Stimulated activated CD8-positive, alpha-beta memory T cell treated with anti-CD3 and anti-CD28 coated beads, Interleukin-4, amount 100 ng/mL, for 48 hours (primary cell): ENCODE data around the gene SCUBE2.
"Not testable (repeated sequence)": the region's sequence is repeated elsewhere in the genome, so short reads cannot be mapped to it uniquely, and the experiment has no call there.

Experiments
- DNase-seq: peaks from one replicate; pipeline ENCODE4 v3.0.0-alpha.2; 2020

Gene SCUBE2

GRCh38 chr11:9039863-9040262, 51.5 kb downstream of the SCUBE2 start:
- DNase-seq: no peak

GRCh38 chr11:9039198-9039597, 52.2 kb downstream of the SCUBE2 start:
- no peak for DNase-seq

GRCh38 chr11:9038541-9038940, 52.9 kb downstream of the SCUBE2 start:
- DNase-seq: no peak

- DNase-seq: no peak
Measured at GRCh38 chr11:9037963-9038362, 53.4 kb downstream of the SCUBE2 start.

- DNase-seq: no peak
Measured at GRCh38 chr11:9037046-9037780, 54.2 kb downstream of the SCUBE2 start.

- DNase-seq: no peak
Measured at GRCh38 chr11:9030601-9031000, 60.8 kb downstream of the SCUBE2 start.

- DNase-seq: no peak
Measured at GRCh38 chr11:9029422-9029821, 62.0 kb downstream of the SCUBE2 start.

- DNase-seq: no peak
Measured at GRCh38 chr11:9028581-9028980, 62.8 kb downstream of the SCUBE2 start.

- no peak for DNase-seq
Measured at GRCh38 chr11:9025101-9025850, 66.1 kb downstream of the SCUBE2 start.

GRCh38 chr11:9022961-9023680, 68.3 kb downstream of the SCUBE2 start:
- no peak for DNase-seq

- DNase-seq: no peak
Measured at GRCh38 chr11:9020916-9021315, 70.5 kb downstream of the SCUBE2 start.

- no peak for DNase-seq
Measured at GRCh38 chr11:9019861-9020260, 71.5 kb downstream of the SCUBE2 start.

GRCh38 chr11:9017773-9018172, 73.6 kb downstream of the SCUBE2 start:
- no peak for DNase-seq

- DNase-seq: no peak
Measured at GRCh38 chr11:9016916-9017642, 74.3 kb downstream of the SCUBE2 start.

- peak; percentile 62 for DNase-seq
Measured at GRCh38 chr11:9015677-9016076, 75.7 kb downstream of the SCUBE2 start.

GRCh38 chr11:9014826-9015225, 76.6 kb downstream of the SCUBE2 start:
- no peak for DNase-seq

- no peak for DNase-seq
Measured at GRCh38 chr11:9013373-9013772, 78.0 kb downstream of the SCUBE2 start.

GRCh38 chr11:9009538-9009937, 81.9 kb downstream of the SCUBE2 start:
- DNase-seq: not testable (repeated sequence)

- DNase-seq: no peak
Measured at GRCh38 chr11:9008661-9009060, 82.7 kb downstream of the SCUBE2 start.

- no peak for DNase-seq
Measured at GRCh38 chr11:9008011-9008550, 83.3 kb downstream of the SCUBE2 start.

- no peak for DNase-seq
Measured at GRCh38 chr11:9005087-9005486, 86.3 kb downstream of the SCUBE2 start.

GRCh38 chr11:9004183-9004926, 87.0 kb downstream of the SCUBE2 start:
- no peak for DNase-seq
